ENCODE data around the gene AGBL4. TPM values are rescaled to one million over a fixed set of nuclear protein-coding genes. Genes with fewer than 3 reads are reported as not detected.
"Not testable (repeated sequence)": the region's sequence is repeated elsewhere in the genome, so short reads cannot be mapped to it uniquely, and the experiment has no call there.

Gene AGBL4
- total RNA-seq, 1 donor from 2014 or later, result not detected

GRCh38 chr1:49307457-49307856, 716.3 kb downstream of the AGBL4 start:
- no peak for DNase-seq (ENCODE audit: low spot score)
- H3K4me1 Mint-ChIP-seq (ENCODE audit: low read depth), result no peaks in the 10 kb centered on the region
- no peaks in the 10 kb centered on the region for H3K27me3 Mint-ChIP-seq (ENCODE audit: low read depth)
- no peak overlapping the region for H3K27ac Mint-ChIP-seq
- no peaks in the 10 kb centered on the region for H3K36me3 Mint-ChIP-seq (ENCODE audit: low read depth)
- intact Hi-C loops (cut with micrococcal nuclease), result no loop called here
- no peak overlapping the region for H3K4me3 Mint-ChIP-seq (ENCODE audit: low read depth)
- peaks cover 9% of the 10 kb centered on the region for H3K9me3 Mint-ChIP-seq

- intact Hi-C loops (cut with micrococcal nuclease), result no loop called here
- DNase-seq (ENCODE audit: low spot score), result no peak
- Mint-ChIP-seq H3K4me3 (ENCODE audit: low read depth) (no peak overlapping the region), H3K27me3 (ENCODE audit: low read depth) (no peaks in the 10 kb centered on the region), H3K36me3 (ENCODE audit: low read depth) (no peaks in the 10 kb centered on the region), H3K4me1 (ENCODE audit: low read depth) (no peaks in the 10 kb centered on the region), H3K27ac (no peak overlapping the region), H3K9me3 (peaks cover 12% of the 10 kb centered on the region)
Observed at GRCh38 chr1:49306507-49307070, 717.2 kb downstream of the AGBL4 start.

DNA sequence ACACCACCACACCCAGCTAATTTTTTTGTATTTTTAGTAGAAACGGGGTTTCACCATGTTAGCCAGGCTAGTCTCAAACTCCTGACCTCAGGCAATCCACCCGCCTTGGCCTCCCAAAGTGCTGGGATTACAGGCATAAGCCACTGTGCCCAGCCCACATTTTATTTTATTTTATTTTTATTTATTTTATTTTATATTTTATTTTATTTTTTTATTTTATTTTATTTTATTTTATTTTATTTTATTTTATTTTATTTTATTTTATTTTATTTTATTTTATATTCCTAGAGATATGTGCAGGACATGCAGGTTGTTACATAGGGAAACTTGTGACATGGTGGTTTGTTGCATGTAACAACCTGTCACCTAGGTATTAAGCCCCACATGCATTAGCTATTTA, 721.4 kb downstream of the AGBL4 start:
- DNase-seq (ENCODE audit: low spot score); intact Hi-C loops (cut with micrococcal nuclease); H3K36me3 Mint-ChIP-seq (ENCODE audit: low read depth); H3K4me1 Mint-ChIP-seq (ENCODE audit: low read depth); H3K4me3 Mint-ChIP-seq (ENCODE audit: low read depth); H3K27ac Mint-ChIP-seq; H3K27me3 Mint-ChIP-seq (ENCODE audit: low read depth): not testable (repeated sequence)
- H3K9me3 Mint-ChIP-seq, result peaks cover 12% of the 10 kb centered on the region

DNA sequence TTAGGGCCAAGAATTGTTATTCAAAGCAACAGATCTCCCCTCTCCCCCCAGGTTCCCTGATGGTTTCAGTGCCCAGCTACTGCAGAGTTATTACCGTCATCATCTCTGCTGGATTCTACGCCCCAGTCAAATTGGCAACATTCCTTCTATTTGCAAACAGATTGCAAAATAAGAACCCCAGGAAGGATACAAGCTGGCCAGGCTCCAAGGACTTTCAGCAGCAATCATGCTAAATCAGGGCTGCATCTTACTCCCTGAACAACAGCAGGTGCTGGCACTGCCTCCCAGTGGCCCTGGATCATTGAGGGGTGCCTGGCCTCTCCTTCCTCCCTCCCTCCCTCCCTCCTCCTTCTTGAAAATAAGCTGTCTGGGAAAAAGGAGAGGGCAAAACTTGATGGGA, 725.5 kb downstream of the AGBL4 start:
- Mint-ChIP-seq H3K9me3 (peaks cover 9% of the 10 kb centered on the region), H3K4me1 (ENCODE audit: low read depth) (no peaks in the 10 kb centered on the region), H3K36me3 (ENCODE audit: low read depth) (no peaks in the 10 kb centered on the region), H3K27ac (no peak overlapping the region), H3K4me3 (ENCODE audit: low read depth) (no peak overlapping the region), H3K27me3 (ENCODE audit: low read depth) (no peaks in the 10 kb centered on the region)
- DNase-seq (ENCODE audit: low spot score), result no peak
- intact Hi-C loops (cut with micrococcal nuclease), result no loop called here

GRCh38 chr1:49297783-49298182, 726.0 kb downstream of the AGBL4 start:
- no peak overlapping the region for H3K4me3 Mint-ChIP-seq (ENCODE audit: low read depth)
- H3K4me1 Mint-ChIP-seq (ENCODE audit: low read depth), result no peaks in the 10 kb centered on the region
- intact Hi-C loops (cut with micrococcal nuclease), result no loop called here
- no peak for DNase-seq (ENCODE audit: low spot score)
- H3K9me3 Mint-ChIP-seq, result peaks cover 6% of the 10 kb centered on the region
- H3K27me3 Mint-ChIP-seq (ENCODE audit: low read depth), result no peaks in the 10 kb centered on the region
- no peaks in the 10 kb centered on the region for H3K36me3 Mint-ChIP-seq (ENCODE audit: low read depth)
- H3K27ac Mint-ChIP-seq, result no peak overlapping the region

GRCh38 chr1:49294539-49294938, 729.2 kb downstream of the AGBL4 start:
- no peak overlapping the region for H3K4me3 Mint-ChIP-seq (ENCODE audit: low read depth)
- intact Hi-C loops (cut with micrococcal nuclease), result no loop called here
- DNase-seq (ENCODE audit: low spot score), result no peak
- H3K9me3 Mint-ChIP-seq, result peaks cover 5% of the 10 kb centered on the region
- H3K36me3 Mint-ChIP-seq (ENCODE audit: low read depth), result no peaks in the 10 kb centered on the region
- no peaks in the 10 kb centered on the region for H3K27me3 Mint-ChIP-seq (ENCODE audit: low read depth)
- no peaks in the 10 kb centered on the region for H3K4me1 Mint-ChIP-seq (ENCODE audit: low read depth)
- H3K27ac Mint-ChIP-seq, result no peak overlapping the region

DNA sequence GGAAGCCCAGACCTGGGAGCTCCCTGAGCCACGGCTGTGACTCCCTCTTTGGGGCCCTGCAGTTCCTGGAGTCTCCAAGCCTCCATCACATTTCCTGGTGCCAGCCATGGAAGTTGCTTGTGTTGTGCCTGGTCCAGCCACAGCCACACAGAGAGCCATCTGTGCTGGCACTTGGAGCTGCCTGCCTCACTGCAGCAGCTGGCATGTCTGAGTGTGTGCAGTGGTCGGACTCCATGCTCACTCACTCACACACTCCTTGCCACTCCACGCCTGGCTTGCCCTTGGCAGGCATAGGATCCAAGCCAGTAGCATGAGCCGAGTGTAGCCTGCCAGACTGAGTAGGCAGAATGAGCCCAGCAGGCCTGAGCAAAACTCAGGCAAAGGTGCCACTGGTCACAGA, 730.7 kb downstream of the AGBL4 start:
- peaks cover 9% of the 10 kb centered on the region for H3K9me3 Mint-ChIP-seq
- no peak overlapping the region for H3K27ac Mint-ChIP-seq
- no peaks in the 10 kb centered on the region for H3K36me3 Mint-ChIP-seq (ENCODE audit: low read depth)
- intact Hi-C loops (cut with micrococcal nuclease), result no loop called here
- DNase-seq (ENCODE audit: low spot score), result no peak
- no peaks in the 10 kb centered on the region for H3K4me1 Mint-ChIP-seq (ENCODE audit: low read depth)
- H3K4me3 Mint-ChIP-seq (ENCODE audit: low read depth), result no peak overlapping the region
- no peaks in the 10 kb centered on the region for H3K27me3 Mint-ChIP-seq (ENCODE audit: low read depth)

- H3K4me1 Mint-ChIP-seq (ENCODE audit: low read depth); H3K4me3 Mint-ChIP-seq (ENCODE audit: low read depth); H3K27ac Mint-ChIP-seq; intact Hi-C loops (cut with micrococcal nuclease); H3K27me3 Mint-ChIP-seq (ENCODE audit: low read depth); H3K36me3 Mint-ChIP-seq (ENCODE audit: low read depth); DNase-seq (ENCODE audit: low spot score): not testable (repeated sequence)
- peaks cover 24% of the 10 kb centered on the region for H3K9me3 Mint-ChIP-seq
Observed at GRCh38 chr1:49257211-49258049, 766.3 kb downstream of the AGBL4 start.

GRCh38 chr1:49252917-49253316, 770.8 kb downstream of the AGBL4 start:
- Mint-ChIP-seq H3K4me3 (ENCODE audit: low read depth) (no peak overlapping the region), H3K27me3 (ENCODE audit: low read depth) (no peaks in the 10 kb centered on the region)
- intact Hi-C loops (cut with micrococcal nuclease), result no loop called here

GRCh38 chr1:49251019-49251784, 772.6 kb downstream of the AGBL4 start:
- H3K36me3 Mint-ChIP-seq (ENCODE audit: low read depth), result no peaks in the 10 kb centered on the region
- no peak for DNase-seq (ENCODE audit: low spot score)
- peaks cover 41% of the 10 kb centered on the region for H3K9me3 Mint-ChIP-seq
- H3K4me1 Mint-ChIP-seq (ENCODE audit: low read depth), result no peaks in the 10 kb centered on the region
- no peak overlapping the region for H3K4me3 Mint-ChIP-seq (ENCODE audit: low read depth)
- H3K27me3 Mint-ChIP-seq (ENCODE audit: low read depth), result no peaks in the 10 kb centered on the region
- no peak overlapping the region for H3K27ac Mint-ChIP-seq
- intact Hi-C loops (cut with micrococcal nuclease), result no loop called here

More at GRCh38 chr1:49252917-49253316, 770.8 kb downstream of the AGBL4 start:
- no peak overlapping the region for H3K27ac Mint-ChIP-seq
- no peaks in the 10 kb centered on the region for H3K4me1 Mint-ChIP-seq (ENCODE audit: low read depth)
- DNase-seq (ENCODE audit: low spot score), result no peak
- H3K36me3 Mint-ChIP-seq (ENCODE audit: low read depth), result no peaks in the 10 kb centered on the region
- peaks cover 41% of the 10 kb centered on the region for H3K9me3 Mint-ChIP-seq

- H3K27me3 Mint-ChIP-seq (ENCODE audit: low read depth), result no peaks in the 10 kb centered on the region
- H3K4me1 Mint-ChIP-seq (ENCODE audit: low read depth), result no peaks in the 10 kb centered on the region
- no peak overlapping the region for H3K27ac Mint-ChIP-seq
- no peak overlapping the region for H3K4me3 Mint-ChIP-seq (ENCODE audit: low read depth)
- H3K36me3 Mint-ChIP-seq (ENCODE audit: low read depth), result no peaks in the 10 kb centered on the region
- no peak for DNase-seq (ENCODE audit: low spot score)
- peaks cover 3% of the 10 kb centered on the region for H3K9me3 Mint-ChIP-seq
- intact Hi-C loops (cut with micrococcal nuclease), result no loop called here
Observed at GRCh38 chr1:49240709-49241221, 783.0 kb downstream of the AGBL4 start.

DNA sequence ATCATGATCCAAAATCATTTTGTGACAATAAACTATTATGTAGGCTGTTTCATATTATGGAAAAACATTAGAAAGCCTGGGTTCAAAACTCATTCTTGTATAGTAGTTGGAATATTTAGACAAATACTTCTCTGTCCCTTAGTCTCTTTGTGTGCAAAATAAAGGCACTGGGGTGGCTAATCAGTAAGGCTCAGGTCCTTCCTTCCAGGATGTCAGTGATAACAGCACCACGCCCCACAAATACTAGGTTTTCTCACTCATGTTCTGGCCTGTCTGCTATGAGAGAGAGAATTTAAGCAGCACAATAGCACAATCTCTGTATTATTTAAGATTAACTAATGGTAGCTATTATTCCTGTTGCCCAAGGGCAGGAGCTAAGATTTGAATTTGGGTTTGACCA, 788.8 kb downstream of the AGBL4 start:
- intact Hi-C loops (cut with micrococcal nuclease), result no loop called here
- DNase-seq (ENCODE audit: low spot score), result no peak
- Mint-ChIP-seq H3K27me3 (ENCODE audit: low read depth) (no peaks in the 10 kb centered on the region), H3K4me1 (ENCODE audit: low read depth) (no peaks in the 10 kb centered on the region), H3K9me3 (peaks cover 3% of the 10 kb centered on the region), H3K4me3 (ENCODE audit: low read depth) (no peak overlapping the region), H3K36me3 (ENCODE audit: low read depth) (no peaks in the 10 kb centered on the region), H3K27ac (no peak overlapping the region)

DNA sequence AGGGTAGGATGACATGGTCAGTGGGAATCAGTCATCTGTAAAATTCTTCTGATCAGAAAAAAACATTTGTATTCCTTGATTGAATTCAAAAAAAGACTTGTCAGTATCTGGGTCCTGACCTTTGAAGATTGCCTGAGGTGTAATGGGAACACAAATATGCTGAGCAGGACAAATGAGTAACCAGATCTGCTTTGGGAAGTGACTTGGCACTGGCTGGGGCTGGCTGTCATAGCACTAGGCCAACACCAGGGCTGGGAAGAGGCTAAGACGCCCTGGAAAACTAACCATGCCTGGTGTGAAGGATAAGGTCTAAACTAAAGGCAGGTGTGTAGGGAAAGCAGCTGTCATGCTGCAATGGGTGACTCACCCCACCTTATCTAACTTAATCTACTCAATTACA, 794.2 kb downstream of the AGBL4 start:
- no peaks in the 10 kb centered on the region for H3K9me3 Mint-ChIP-seq
- intact Hi-C loops (cut with micrococcal nuclease), result no loop called here

More for the DNA sequence above, 794.2 kb downstream of the AGBL4 start:
- Mint-ChIP-seq H3K27ac (no peak overlapping the region), H3K27me3 (ENCODE audit: low read depth) (no peaks in the 10 kb centered on the region), H3K4me3 (ENCODE audit: low read depth) (no peak overlapping the region), H3K36me3 (ENCODE audit: low read depth) (no peaks in the 10 kb centered on the region), H3K4me1 (ENCODE audit: low read depth) (no peaks in the 10 kb centered on the region)
- DNase-seq (ENCODE audit: low spot score), result no peak
